Peyer's patch (tissue), 4 donors: Measurements from ENCODE around the gene DOCK2. TPM values are rescaled to one million over a fixed set of nuclear protein-coding genes. Genes with fewer than 3 reads are reported as not detected.

Experiments used
- DNase-seq, 3 donors: peaks; one replicate each; pipeline ENCODE4 v3.0.0-alpha.2; 2017 to 2019
- H3K27ac ChIP-seq, 4 donors: fragments of 200-600 bp; sonication (generic); one replicate each; pipeline ENCODE4 v1.5.1; 2016 to 2019
- H3K27me3 ChIP-seq, 2 donors: fragments of 200-600 bp; sonication (generic); one replicate each; pipeline ENCODE4 v1.5.1; 2019
- H3K36me3 ChIP-seq, 3 donors: fragments of 200-600 bp; sonication (generic); one replicate each; pipeline ENCODE4 v1.5.1; 2016 to 2019
- H3K4me1 ChIP-seq, 4 donors: fragments of 200-600 bp; sonication (generic); one replicate each; pipeline ENCODE4 v1.5.1; 2016 to 2019
- H3K4me3 ChIP-seq, 4 donors: fragments of 200-600 bp; sonication (generic); 1 replicate in 3 of 4; 2 replicates in 1 of 4; pipeline ENCODE4 v1.5.1; 2016 to 2019; ENCODE audit warnings: mild to moderate bottlenecking in 1 of 4
- H3K9me3 ChIP-seq, 4 donors: fragments of 200-600 bp; sonication (generic); one replicate each; pipeline ENCODE4 v1.5.1; 2016 to 2019; ENCODE audit warnings: mild to moderate bottlenecking in 1 of 4
- POLR2A ChIP-seq, 2 donors: fragments of 450-650 bp; IDR thresholded peaks; one replicate each; pipeline ENCODE4 v1.5.1; 2017; ENCODE audit warnings: antibody characterized with exemption in 2 of 2, mild to moderate bottlenecking in 2 of 2, moderate library complexity in 2 of 2
- total RNA-seq, 4 donors: library from RNA; depleted of rRNA; stranded (reverse); fragments of >200 nt; gene quantifications; one replicate each; pipeline ENCODE4 v1.1.0, GENCODE V29; 2016
- TF ChIP-seq, protein P1 (sequence below), 6 experiments: fragments of 450-650 bp in 4 of 6; fragments of 200-600 bp in 2 of 6; sonication (generic) in 1 of 6; IDR thresholded peaks; one replicate each; pipeline ENCODE4 v1.5.1; 2017 to 2019; ENCODE audit warnings: antibody characterized with exemption in 6 of 6, mild to moderate bottlenecking in 3 of 6, moderate library complexity in 1 of 6

DOCK2 gene
- total RNA-seq, 4 donors from 2014 or later: 13.8 to 200 (median 17.8) TPM

DNA sequence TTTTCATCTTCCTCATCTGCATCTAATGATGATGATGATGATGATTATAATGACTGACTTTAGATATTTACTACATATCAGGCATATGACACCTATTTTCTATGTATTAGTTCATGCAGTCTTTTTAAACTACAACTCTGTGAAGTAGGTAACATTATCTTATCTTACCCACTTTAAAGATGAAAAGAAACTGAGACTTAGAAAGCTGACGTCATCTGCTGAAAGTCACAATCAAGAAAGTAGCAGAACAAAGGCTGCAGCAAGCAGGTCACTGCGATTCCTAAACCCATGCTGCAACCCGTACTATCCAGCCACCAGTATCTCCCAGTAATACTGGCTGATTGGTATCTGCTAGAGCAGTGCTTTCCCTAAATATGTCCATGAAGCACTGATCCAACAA is 383.3 kb downstream of the DOCK2 start:
- H3K27ac ChIP-seq: no peak overlapping the region
- no peak for DNase-seq
- H3K9me3 ChIP-seq: no peaks in the 10 kb centered on the region
- H3K36me3 ChIP-seq: no peaks in the 10 kb centered on the region
- no peak for TF ChIP-seq POLR2A (IDR thresholded peaks at IDR 0.05)
- TF ChIP-seq, protein P1, sequence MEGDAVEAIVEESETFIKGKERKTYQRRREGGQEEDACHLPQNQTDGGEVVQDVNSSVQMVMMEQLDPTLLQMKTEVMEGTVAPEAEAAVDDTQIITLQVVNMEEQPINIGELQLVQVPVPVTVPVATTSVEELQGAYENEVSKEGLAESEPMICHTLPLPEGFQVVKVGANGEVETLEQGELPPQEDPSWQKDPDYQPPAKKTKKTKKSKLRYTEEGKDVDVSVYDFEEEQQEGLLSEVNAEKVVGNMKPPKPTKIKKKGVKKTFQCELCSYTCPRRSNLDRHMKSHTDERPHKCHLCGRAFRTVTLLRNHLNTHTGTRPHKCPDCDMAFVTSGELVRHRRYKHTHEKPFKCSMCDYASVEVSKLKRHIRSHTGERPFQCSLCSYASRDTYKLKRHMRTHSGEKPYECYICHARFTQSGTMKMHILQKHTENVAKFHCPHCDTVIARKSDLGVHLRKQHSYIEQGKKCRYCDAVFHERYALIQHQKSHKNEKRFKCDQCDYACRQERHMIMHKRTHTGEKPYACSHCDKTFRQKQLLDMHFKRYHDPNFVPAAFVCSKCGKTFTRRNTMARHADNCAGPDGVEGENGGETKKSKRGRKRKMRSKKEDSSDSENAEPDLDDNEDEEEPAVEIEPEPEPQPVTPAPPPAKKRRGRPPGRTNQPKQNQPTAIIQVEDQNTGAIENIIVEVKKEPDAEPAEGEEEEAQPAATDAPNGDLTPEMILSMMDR (IDR thresholded peaks at IDR 0.05): no peak
- H3K27me3 ChIP-seq: no peaks in the 10 kb centered on the region
- H3K4me1 ChIP-seq: no peaks in the 10 kb centered on the region
- H3K4me3 ChIP-seq: no peak overlapping the region

DNA sequence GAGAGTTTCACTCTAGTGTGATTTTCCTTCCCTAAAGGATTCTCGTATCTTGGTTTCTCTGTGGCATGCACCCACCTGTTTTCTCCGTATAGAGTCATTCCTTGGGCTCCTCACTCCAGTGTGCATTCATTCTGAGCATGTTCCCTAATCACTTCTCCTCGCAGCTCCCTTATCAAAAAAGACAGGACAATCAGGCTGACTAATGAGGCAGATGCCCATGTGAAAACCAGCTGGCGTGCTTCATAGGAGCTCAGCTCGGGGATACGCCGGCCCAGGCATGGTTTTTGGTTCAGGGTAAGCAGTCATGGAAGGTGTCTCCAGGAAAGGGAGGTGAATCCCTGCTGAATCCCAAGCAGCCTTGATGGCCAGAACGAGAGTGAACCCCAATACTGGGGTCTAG is 384.4 kb downstream of the DOCK2 start:
- TF ChIP-seq, protein P1 (IDR thresholded peaks at IDR 0.05): no peak
- no peak for TF ChIP-seq POLR2A (IDR thresholded peaks at IDR 0.05)
- no peak for DNase-seq
- Histone ChIP-seq H3K27me3 (no peaks in the 10 kb centered on the region), H3K36me3 (no peaks in the 10 kb centered on the region), H3K4me1 (no peaks in the 10 kb centered on the region), H3K27ac (no peak overlapping the region), H3K9me3 (no peaks in the 10 kb centered on the region), H3K4me3 (no peak overlapping the region)

DNA sequence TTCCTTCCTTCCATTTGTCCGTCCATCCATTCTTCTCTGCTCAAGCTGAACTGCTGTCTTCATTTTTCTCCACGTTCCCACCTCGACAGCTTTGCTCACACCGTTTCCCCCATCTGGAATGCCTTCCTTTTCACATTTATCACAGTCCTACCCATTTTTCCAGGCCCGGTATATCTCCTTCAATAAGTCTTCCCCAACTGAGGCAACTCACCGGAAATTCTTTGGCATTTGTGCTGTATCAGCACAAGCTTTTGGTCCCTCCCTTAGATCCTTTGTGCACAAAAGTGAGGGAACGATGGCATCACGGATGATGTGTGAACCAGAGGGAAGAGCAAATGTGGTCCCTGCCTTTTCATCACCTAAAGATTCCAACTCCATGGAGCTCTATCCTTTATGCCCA is 388.8 kb downstream of the DOCK2 start:
- no peak for DNase-seq
- TF ChIP-seq, protein P1 (IDR thresholded peaks at IDR 0.05): no peak
- TF ChIP-seq POLR2A (IDR thresholded peaks at IDR 0.05): no peak
- Histone ChIP-seq H3K9me3 (no peaks in the 10 kb centered on the region), H3K36me3 (no peaks in the 10 kb centered on the region), H3K27ac (no peak overlapping the region), H3K4me3 (no peak overlapping the region), H3K27me3 (no peaks in the 10 kb centered on the region), H3K4me1 (no peaks in the 10 kb centered on the region)

DNA sequence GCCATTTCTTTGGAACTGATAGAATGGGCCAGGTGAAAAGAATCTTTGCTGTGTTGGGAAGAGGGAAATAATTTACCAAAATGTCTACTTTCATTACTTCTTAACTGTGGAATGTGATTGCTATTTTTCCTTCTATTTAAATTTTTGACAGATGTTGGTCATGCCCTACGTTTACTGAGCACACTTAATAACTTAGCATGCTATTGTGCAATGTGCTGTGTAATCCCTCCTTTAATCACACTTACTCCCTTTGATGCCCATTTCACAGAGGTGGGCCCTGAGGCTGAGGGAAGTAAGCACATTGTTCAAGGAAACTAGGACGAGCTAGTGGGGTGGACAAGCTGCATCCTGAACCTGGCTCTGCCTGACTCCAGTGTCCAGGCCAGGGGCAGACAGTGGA is 391.0 kb downstream of the DOCK2 start:
- H3K27ac ChIP-seq: no peak overlapping the region
- H3K4me1 ChIP-seq: no peaks in the 10 kb centered on the region
- no peak for DNase-seq
- no peaks in the 10 kb centered on the region for H3K27me3 ChIP-seq
- H3K9me3 ChIP-seq: no peaks in the 10 kb centered on the region
- TF ChIP-seq, protein P1 (IDR thresholded peaks at IDR 0.05): no peak
- no peak for TF ChIP-seq POLR2A (IDR thresholded peaks at IDR 0.05)
- H3K36me3 ChIP-seq: no peaks in the 10 kb centered on the region
- no peak overlapping the region for H3K4me3 ChIP-seq

DNA sequence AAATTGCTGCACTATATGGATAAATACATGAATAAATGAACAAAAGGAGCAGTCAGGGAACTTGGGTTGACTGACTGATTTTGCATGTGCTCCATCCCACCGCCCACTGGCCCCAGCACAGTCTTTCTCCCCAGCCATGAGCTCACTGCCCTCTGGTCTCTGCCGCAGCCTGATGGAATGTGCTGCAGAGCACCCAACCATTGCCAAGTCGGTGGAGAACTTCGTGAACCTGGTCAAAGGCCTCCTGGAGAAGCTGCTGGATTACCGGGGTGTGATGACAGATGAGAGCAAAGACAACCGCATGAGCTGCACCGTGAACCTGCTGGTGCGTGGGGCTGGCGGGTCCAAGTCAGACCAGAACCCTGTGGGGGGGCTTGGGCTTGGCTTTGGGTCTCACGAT is 397.2 kb downstream of the DOCK2 start:
- no peaks in the 10 kb centered on the region for H3K4me1 ChIP-seq
- TF ChIP-seq, protein P1 (IDR thresholded peaks at IDR 0.05): no peak
- TF ChIP-seq POLR2A (IDR thresholded peaks at IDR 0.05): no peak
- no peak overlapping the region for H3K27ac ChIP-seq
- H3K9me3 ChIP-seq: no peaks in the 10 kb centered on the region
- DNase-seq: no peak
- no peak overlapping the region for H3K4me3 ChIP-seq
- no peaks in the 10 kb centered on the region for H3K27me3 ChIP-seq
- H3K36me3 ChIP-seq: no peaks in the 10 kb centered on the region

DNA sequence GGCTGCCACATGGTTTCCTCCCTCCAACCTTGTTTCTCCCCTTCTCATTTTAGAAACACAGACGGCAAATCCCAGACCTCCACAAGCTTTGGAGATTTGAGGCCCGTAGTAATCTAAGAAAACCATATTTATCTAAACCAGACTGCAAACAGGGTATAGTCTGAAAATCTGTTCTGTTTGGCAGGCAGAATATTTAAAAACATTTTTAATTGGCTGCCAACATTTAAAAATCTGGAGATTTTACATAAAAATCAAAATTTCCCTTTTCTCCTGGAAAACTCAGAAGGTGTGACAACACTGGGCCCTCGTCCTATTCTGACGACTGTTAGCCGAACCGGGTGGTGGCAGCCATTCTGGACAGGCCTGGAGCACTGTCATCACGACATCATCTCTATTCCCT is 401.2 kb downstream of the DOCK2 start:
- Histone ChIP-seq H3K4me3 (no peak overlapping the region), H3K27ac (no peak overlapping the region), H3K27me3 (no peaks in the 10 kb centered on the region), H3K9me3 (no peaks in the 10 kb centered on the region), H3K4me1 (no peaks in the 10 kb centered on the region), H3K36me3 (peaks cover 0 to 8% (median 0%) of the 10 kb centered on the region in 3 donors)
- DNase-seq: no peak
- no peak for TF ChIP-seq POLR2A (IDR thresholded peaks at IDR 0.05)
- TF ChIP-seq, protein P1 (IDR thresholded peaks at IDR 0.05): no peak
